DND-41 (cell line): ENCODE data around the gene RNFT2.

Experiments used
- EZH2 ChIP-seq: IDR thresholded peaks from 3 replicates; pipeline ENCODE4 v1.6.1; 2012; ENCODE audit warnings: borderline replicate concordance, low read depth, mild to moderate bottlenecking, moderate library complexity, low read length, inconsistent platforms; ENCODE audit not compliant: severe bottlenecking
- TF ChIP-seq, protein P1 (sequence below): IDR thresholded peaks from 2 replicates; pipeline ENCODE4 v1.5.1; 2012; ENCODE audit warnings: borderline replicate concordance, low read length, moderate library complexity, mild to moderate bottlenecking; ENCODE audit not compliant: poor library complexity, severe bottlenecking; ENCODE audit errors: extremely low read depth

DNA sequence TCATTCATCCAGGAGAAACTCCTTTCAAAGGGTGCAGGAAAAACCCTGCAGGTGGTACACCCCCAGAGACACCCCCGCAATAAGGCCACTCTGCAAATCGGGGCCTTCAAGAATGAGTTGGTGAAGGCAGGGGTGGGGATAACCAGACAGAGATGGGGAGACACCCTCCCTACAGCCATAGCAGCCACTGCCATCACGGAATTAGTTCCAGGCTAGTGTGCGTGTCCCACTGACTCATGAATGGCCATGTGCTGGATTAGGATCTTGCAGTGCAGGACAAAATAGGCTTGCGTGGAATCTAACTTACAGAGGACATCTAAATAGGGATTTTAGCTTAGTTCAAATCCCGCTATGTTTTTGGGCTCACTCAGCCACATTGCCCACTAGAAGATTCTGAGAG lies 38.0 kb upstream of the RNFT2 start:
- TF ChIP-seq, protein P1, sequence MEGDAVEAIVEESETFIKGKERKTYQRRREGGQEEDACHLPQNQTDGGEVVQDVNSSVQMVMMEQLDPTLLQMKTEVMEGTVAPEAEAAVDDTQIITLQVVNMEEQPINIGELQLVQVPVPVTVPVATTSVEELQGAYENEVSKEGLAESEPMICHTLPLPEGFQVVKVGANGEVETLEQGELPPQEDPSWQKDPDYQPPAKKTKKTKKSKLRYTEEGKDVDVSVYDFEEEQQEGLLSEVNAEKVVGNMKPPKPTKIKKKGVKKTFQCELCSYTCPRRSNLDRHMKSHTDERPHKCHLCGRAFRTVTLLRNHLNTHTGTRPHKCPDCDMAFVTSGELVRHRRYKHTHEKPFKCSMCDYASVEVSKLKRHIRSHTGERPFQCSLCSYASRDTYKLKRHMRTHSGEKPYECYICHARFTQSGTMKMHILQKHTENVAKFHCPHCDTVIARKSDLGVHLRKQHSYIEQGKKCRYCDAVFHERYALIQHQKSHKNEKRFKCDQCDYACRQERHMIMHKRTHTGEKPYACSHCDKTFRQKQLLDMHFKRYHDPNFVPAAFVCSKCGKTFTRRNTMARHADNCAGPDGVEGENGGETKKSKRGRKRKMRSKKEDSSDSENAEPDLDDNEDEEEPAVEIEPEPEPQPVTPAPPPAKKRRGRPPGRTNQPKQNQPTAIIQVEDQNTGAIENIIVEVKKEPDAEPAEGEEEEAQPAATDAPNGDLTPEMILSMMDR: no peak
- no peak for TF ChIP-seq EZH2
